Stimulated activated CD8-positive, alpha-beta memory T cell treated with anti-CD3 and anti-CD28 coated beads, Interleukin-4, amount 100 ng/mL, for 1 hour (primary cell): ENCODE results near the gene TMEM54.

ENCODE experiments used
- DNase-seq, 2 donors: peaks; one replicate each; pipeline ENCODE4 v3.0.0-alpha.2; 2020; ENCODE audit warnings: low read depth in 2 of 2, low spot score in 1 of 2

The TMEM54 gene

GRCh38 chr1:32881871-32882850 lies 19.0 kb downstream of the TMEM54 start:
- no peak for DNase-seq

DNA sequence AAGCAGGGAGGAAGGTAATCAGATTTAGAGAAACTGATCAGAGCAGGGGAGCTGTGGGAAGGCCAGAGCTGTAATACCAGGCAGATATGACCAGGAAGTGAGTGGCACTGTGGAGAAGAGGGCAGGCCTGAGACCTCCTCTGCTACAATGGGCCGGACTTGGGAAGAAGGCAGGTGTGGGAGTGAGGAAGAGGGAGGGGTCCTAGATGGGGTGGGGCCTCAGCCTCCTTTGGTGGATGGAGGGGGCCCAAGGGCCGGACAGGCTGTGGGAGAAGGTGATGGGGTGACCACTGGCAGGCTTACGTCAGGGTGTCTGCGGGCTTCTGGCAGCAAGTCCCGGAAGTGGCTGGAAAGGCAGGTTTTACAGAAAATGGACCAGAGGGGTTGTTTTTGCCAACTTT lies 19.9 kb downstream of the TMEM54 start:
- DNase-seq: no peak

- no peak for DNase-seq
Measured at GRCh38 chr1:32878637-32879041, 22.6 kb downstream of the TMEM54 start.

DNA sequence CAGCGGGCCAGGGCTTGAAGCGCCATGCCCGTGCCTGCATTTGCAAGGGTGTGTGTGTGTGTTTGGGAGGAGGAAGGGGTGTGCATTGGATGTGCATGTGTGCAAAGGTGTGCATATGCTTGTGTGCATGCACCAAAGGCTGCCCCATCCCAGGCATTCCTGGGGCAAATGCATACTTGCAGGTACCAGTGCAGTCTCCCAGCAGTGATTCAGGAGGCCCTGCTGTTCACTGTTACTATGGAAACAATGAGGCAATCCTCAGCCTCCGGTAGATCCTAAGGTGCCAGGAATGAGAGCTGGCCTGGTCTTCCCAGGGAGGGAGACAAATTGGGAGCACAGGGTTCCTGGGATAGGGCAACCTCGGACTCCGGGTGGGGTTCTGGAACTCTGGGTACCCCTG lies 23.0 kb downstream of the TMEM54 start:
- no peak for DNase-seq

DNA sequence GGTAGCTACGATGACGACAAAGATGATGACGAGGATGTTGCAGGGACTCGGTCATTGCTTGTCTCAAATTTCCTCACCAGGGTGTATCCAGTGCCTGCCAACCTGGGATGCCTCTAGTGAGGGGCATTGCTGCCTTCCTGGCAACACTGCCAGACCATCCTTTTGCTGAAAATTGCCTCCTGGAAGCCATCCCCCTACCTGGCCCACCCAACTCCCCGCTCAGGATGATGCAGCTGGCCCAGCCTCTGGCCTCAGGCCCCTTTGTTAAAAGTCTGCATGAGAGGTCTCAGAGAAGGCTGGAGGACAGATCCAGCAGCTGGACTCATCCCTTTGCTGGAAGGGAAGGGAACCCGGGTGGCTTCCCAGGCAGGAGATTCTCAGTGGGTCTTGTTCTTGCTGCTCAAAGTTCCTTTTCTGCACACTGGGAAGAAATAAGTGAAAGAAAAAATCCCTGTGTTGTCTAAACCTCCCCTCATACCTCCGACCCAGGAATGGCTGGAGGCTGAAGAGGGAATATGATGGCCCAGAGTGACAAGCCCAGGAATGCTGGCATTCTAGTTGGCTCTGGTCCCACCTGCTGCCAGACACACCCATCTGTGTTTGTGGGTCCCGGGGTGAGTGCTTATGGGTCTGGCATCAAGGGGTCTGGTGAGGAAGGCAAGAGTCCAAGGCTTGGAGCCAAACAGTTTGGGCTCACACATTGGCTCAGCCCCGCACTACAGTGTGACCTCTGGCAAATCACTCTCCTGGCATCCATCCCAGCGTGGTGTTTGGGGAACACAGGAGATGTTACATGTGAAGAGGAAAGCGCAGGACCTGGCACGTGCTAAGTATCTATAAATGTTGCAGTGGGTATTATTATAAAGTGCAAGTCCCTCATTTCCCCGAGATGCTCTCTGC lies 23.7 kb downstream of the TMEM54 start:
- no peak for DNase-seq

DNA sequence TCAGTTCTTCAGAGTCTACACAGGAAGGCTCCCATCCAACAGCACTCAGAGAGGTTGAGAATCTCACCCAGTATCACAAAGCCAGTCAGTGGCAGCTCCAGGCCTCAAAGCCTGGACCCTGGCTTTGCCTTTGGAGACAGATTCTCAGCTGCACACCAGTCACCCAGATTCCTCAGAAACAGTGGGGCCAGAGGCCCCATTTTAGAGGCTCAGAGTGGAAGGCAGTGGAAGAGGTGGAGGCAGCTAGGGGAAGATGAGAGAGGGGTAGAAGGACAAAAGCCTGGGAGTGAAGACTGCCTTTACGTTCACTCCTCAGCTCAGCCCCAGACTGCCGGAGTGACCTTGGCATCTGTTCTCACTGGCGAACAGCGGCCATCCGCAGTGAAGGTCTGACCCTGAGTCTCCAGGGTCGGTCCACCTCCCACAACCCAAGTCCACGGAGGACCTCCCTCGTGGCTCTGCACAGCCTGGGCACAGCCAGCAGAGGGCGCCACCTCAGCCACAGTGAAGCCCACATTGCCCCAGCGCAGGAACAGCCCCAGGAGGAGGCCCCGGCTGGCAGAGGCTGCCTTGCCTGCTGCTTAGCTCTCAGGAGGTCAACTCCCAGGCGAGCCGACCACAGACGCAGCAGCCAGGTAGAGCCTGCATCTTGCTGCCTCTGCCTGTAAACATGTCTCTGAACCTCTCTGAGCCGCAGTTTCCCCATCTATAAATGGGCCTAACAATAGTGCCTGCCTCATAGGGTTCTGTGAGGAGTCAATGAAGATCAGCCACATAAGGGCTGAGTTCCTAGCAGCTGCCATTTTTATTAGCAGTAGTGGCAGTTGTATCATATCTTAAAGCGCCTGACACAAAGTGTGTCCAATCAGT lies 24.6 kb downstream of the TMEM54 start:
- peak in 1 of 2 donors; percentile 48 for DNase-seq

DNA sequence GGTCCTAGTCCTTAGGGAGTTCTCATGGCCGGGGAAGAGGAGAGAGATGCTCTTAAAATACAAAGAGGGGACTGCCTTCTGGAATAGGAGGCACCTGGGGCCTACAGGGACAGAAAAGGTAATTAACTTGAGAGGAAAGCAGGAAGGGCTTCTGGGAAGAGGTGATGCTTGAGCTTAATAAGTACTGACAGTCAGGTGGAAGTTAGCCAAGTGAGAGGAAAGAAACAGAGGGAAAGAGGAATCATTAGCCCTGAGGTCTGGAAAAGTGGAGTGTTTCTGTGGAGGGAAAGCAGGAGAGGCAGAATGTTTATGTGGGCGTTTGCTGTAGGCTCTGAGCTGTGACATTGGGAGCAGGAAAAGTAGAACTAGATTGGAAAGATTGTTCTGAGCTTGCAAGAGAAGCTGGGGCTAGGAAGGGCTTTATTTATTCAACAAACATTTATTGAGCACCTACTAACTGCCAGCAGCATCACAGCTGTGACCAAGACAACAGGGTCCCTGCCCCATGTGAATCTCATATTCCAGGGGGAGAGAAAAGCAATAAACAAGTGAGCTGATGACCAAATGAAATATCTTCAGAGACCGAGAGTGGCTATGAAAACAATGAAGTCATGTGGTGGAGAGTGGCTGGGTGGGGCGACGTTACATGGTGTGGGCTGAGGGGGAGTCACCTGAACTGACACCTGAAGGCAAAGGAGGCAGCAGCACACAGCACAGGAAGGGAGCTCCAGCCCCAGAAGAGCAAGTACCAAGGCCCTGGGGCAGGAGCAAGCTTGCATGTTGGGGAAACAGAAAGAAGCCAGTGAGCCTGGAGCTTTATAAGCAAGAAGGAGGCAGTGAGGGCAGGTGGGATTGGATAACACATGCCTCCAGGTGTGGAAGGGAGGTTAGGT lies 26.1 kb downstream of the TMEM54 start:
- no peak for DNase-seq

DNA sequence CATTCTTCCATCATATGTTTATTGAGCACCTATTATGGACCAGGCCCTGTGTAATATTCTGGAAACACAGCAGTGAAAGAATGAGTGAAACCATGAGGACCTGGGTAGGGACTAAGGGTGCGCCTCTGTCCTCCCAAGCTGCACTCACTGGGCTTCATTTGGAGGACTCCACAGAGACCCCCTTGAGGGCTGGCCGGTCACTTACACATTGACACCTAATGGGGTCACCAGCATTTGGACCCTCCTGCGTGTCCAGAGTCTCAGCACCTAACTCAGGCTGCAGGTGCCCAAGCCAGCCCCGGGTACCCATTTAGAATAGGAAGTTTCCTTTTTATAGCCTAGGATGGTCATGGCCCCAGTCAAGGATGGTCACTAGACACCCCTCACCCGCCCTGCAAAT lies 27.7 kb downstream of the TMEM54 start:
- no peak for DNase-seq

GRCh38 chr1:32872192-32872460 lies 29.1 kb downstream of the TMEM54 start:
- DNase-seq: no peak

DNA sequence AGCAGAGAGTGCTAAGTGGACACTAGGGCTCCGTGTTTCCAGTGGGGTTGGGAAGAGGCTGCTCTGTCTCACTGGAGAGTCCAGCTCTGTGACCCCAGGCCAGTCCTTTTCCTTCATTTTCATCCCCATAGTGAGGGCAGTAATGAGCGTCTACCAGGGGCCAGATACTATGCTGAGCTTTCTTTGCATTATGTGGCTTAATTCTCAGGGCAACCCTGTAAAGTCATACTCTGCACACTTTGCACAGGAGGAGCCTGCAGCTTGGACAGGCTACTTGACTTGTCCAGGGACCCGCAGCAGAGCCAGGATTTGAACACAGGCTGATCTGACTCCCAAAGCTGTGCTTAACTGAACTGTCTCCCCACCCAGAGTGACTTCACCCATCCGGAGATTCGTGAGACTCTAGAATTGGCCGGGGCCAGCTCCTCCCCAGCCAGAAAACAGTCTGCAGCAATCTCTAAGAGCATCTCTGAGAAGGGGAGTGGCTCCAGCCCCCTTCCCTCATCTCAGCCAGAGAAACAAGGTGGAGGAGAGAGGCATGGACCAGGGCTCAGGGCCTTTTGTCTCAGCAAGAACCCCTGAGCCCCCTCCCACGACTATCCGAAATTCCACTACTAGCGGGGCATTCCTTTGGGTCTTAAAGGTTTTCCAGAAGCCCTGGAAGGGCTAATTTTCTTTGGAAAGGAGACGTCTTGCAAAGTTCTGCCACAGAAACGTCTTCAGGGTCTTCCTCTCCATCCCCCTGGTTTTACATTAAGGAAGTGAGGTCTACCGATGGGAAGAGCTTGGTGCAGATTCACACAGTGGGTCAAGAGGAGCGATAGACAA lies 29.6 kb downstream of the TMEM54 start:
- no peak for DNase-seq

- no peak for DNase-seq
Measured at GRCh38 chr1:32870615-32871363, 30.4 kb downstream of the TMEM54 start, which contains the start of gene FNDC5. TSS of gene FNDC5 (minus strand) at chr1:32870912.

DNA sequence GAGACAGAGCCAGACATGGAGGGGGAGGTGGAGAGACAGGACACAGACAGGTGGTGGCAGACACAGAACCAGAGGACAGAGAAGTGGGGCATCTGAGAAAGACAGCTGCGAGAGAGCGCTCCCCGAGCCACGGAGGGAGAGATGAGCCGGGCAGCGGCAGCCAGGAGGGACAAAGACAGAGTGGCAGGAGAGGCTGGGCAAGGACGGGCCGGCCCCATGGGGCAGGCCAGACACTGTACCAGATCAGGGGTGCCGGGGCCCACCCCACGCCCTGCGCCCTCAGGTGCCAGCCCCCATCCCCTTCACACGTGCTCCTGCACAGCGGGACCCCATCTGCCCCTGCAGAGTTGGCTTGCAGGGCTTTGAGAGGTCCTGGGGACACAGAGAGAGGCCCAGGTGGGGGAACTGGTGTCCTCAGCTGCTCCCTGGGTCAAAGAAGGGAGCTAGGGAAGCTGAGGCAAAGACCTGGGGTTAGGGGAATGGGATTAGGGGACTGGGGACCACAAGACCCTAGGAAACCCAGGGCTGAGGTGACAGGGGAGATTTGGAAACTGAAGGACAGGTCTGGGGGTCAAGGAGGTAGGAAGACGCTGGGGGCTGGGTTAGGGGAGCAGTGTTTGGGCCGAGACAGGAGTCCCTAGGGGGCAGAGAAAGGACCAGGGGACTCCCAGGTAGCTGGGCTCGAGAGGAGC lies 31.1 kb downstream of the TMEM54 start:
- DNase-seq: no peak

- no peak for DNase-seq
Measured at GRCh38 chr1:32868806-32869455, 32.3 kb downstream of the TMEM54 start.

GRCh38 chr1:32868085-32868484 lies 33.1 kb downstream of the TMEM54 start:
- no peak for DNase-seq

DNA sequence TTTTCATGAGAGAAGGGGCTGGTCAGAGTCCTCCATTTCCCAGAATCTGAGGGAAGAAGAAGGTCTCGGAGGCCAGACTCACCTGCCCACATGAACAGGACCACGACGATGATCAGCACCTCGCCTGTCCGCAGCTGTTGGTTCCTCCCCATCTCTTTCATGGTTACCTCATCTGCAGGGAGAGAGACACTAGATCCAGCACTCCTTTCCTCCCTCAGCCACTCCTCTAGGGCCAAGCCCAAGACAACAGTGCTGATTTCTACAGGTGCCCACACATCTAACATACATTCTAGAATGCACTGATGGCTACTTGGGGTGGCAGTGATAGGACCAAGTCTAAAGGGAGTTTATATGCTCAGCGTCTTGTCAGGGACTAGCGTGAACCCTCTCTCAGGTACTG lies 33.5 kb downstream of the TMEM54 start:
- no peak for DNase-seq

- DNase-seq: no peak
Measured at GRCh38 chr1:32867151-32867550, 34.0 kb downstream of the TMEM54 start.

DNA sequence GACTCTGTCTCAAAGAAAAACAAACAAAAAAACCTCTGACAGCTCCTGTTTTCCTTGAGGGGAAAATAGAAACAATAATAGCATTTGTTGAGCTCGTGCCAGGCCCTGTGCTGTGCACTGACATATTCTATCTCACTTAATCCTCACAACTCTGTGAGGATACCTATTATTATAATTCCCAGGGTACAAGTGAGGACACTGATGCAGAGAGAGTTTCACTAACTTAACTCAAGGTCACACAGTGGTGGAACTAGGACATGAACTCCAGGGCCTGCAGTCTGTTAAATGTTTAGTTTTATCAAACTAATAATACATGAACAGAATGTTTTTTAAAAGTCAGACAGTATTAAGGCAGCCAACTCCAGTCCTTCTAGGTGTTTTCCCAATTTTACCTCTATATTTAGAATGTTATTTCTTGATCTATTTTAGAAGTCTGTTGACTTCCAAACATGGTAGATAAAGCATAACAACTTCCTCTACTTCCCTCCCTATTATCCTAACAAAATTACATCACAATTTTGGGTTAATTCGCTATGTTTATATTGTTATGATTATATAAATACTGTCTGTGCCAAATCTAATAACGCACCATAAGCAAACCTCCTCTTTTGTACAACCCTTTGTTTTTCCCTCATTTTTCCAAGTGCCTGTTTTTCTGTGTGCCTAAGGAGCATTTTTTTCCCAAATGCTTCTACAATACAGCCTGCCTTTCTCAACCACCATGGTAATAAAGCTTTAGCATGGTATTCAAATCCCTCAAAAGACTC lies 35.4 kb downstream of the TMEM54 start:
- no peak for DNase-seq
